Measurements from ENCODE around the gene VAMP7.

The VAMP7 gene

GRCh38 chrX:155864655-155865054 lies 16.5 kb upstream of the VAMP7 start:
- Histone ChIP-seq H3K27ac (replicated peaks) (no peak overlapping the region), H3K27me3 (ENCODE audit: insufficient read depth, poor library complexity, severe bottlenecking) (no peaks in the 10 kb centered on the region), H3K4me3 (replicated peaks; ENCODE audit: insufficient read depth, low read length) (no peak overlapping the region)
- no peak for DNase-seq (ENCODE audit: low read depth in 1 of 2, low spot score in 1 of 2)
- TF ChIP-seq CTCF (IDR thresholded peaks at IDR 0.05; ENCODE audit: insufficient read depth, low read length): no peak
- no peak for TF ChIP-seq GABPA (IDR thresholded peaks at IDR 0.05; ENCODE audit: low read depth)
- TF ChIP-seq POLR2AphosphoS5 (IDR thresholded peaks at IDR 0.05; ENCODE audit: low read depth): no peak

- Histone ChIP-seq H3K27ac (replicated peaks) (no peak overlapping the region), H3K4me3 (replicated peaks; ENCODE audit: insufficient read depth, low read length) (no peak overlapping the region), H3K27me3 (ENCODE audit: insufficient read depth, poor library complexity, severe bottlenecking) (no peaks in the 10 kb centered on the region)
- DNase-seq (ENCODE audit: low read depth in 1 of 2, low spot score in 1 of 2): no peak
- TF ChIP-seq REST (IDR thresholded peaks at IDR 0.05; ENCODE audit: insufficient replicate concordance, low read depth): no peak
- no peak for TF ChIP-seq SPI1 (IDR thresholded peaks at IDR 0.05; ENCODE audit: borderline replicate concordance, low read depth)
- TF ChIP-seq POLR2AphosphoS5 (IDR thresholded peaks at IDR 0.05; ENCODE audit: low read depth): no peak
- TF ChIP-seq CTCF (IDR thresholded peaks at IDR 0.05; ENCODE audit: insufficient read depth, low read length): no peak
- no peak for TF ChIP-seq GABPA (IDR thresholded peaks at IDR 0.05; ENCODE audit: low read depth)
Observed at GRCh38 chrX:155865193-155865592, 16.0 kb upstream of the VAMP7 start.

GRCh38 chrX:155867821-155868220 lies 13.3 kb upstream of the VAMP7 start:
- no peak overlapping the region for H3K27ac ChIP-seq (replicated peaks)
- no peaks in the 10 kb centered on the region for H3K27me3 ChIP-seq (ENCODE audit: insufficient read depth, poor library complexity, severe bottlenecking)
- no peak overlapping the region for H3K4me3 ChIP-seq (replicated peaks; ENCODE audit: insufficient read depth, low read length)
- TF ChIP-seq SPI1 (IDR thresholded peaks at IDR 0.05; ENCODE audit: borderline replicate concordance, low read depth) (no peak), GABPA (IDR thresholded peaks at IDR 0.05; ENCODE audit: low read depth) (no peak), POLR2AphosphoS5 (IDR thresholded peaks at IDR 0.05; ENCODE audit: low read depth) (no peak), CTCF (IDR thresholded peaks at IDR 0.05; ENCODE audit: insufficient read depth, low read length) (no peak), REST (IDR thresholded peaks at IDR 0.05; ENCODE audit: insufficient replicate concordance, low read depth) (no peak)
- no peak for DNase-seq (ENCODE audit: low read depth in 1 of 2, low spot score in 1 of 2)

GRCh38 chrX:155870958-155871357 lies 10.2 kb upstream of the VAMP7 start:
- TF ChIP-seq CTCF (IDR thresholded peaks at IDR 0.05; ENCODE audit: insufficient read depth, low read length) (no peak), REST (IDR thresholded peaks at IDR 0.05; ENCODE audit: insufficient replicate concordance, low read depth) (no peak), POLR2AphosphoS5 (IDR thresholded peaks at IDR 0.05; ENCODE audit: low read depth) (no peak), GABPA (IDR thresholded peaks at IDR 0.05; ENCODE audit: low read depth) (no peak), SPI1 (IDR thresholded peaks at IDR 0.05; ENCODE audit: borderline replicate concordance, low read depth) (no peak)

More at GRCh38 chrX:155870958-155871357, 10.2 kb upstream of the VAMP7 start:
- no peak for DNase-seq (ENCODE audit: low read depth in 1 of 2, low spot score in 1 of 2)
- no peaks in the 10 kb centered on the region for H3K27me3 ChIP-seq (ENCODE audit: insufficient read depth, poor library complexity, severe bottlenecking)
- H3K4me3 ChIP-seq (replicated peaks; ENCODE audit: insufficient read depth, low read length): no peak overlapping the region
- H3K27ac ChIP-seq (replicated peaks): no peak overlapping the region

Measured in HL-60 (cell line).